Subcutaneous abdominal adipose tissue (tissue), 5 donors: Measurements from ENCODE around the gene CELSR3.

Experiments
- H3K27ac ChIP-seq: one replicate; pipeline ENCODE4 v1.7.0; 2013; ENCODE audit warnings: low read depth, mild to moderate bottlenecking, inconsistent platforms, low read length, moderate library complexity
- H3K27me3 ChIP-seq, 5 donors: one replicate each; pipeline ENCODE4 v1.7.0; 2013; ENCODE audit warnings: low read length in 5 of 5, inconsistent platforms in 1 of 5; ENCODE audit not compliant: control insufficient read depth in 5 of 5, insufficient read depth in 4 of 5
- H3K36me3 ChIP-seq, 5 donors: one replicate each; pipeline ENCODE4 v1.7.0; 2013; ENCODE audit warnings: low read length in 5 of 5; ENCODE audit not compliant: control insufficient read depth in 5 of 5, insufficient read depth in 5 of 5
- H3K4me1 ChIP-seq, 5 donors: one replicate each; pipeline ENCODE4 v1.7.0; 2013; ENCODE audit warnings: low read length in 5 of 5, mild to moderate bottlenecking in 3 of 5, moderate library complexity in 1 of 5; ENCODE audit not compliant: control insufficient read depth in 5 of 5, insufficient read depth in 5 of 5
- H3K4me3 ChIP-seq, 5 donors: one replicate each; pipeline ENCODE4 v1.7.0; 2013; ENCODE audit warnings: low read length in 5 of 5, low read depth in 1 of 5
- H3K9ac ChIP-seq, 5 donors: one replicate each; pipeline ENCODE4 v1.7.0; 2013; ENCODE audit warnings: low read length in 5 of 5, mild to moderate bottlenecking in 4 of 5, moderate library complexity in 3 of 5
- H3K9me3 ChIP-seq, 5 donors: one replicate each; pipeline ENCODE4 v1.7.0; 2013; ENCODE audit warnings: low read length in 5 of 5; ENCODE audit not compliant: control insufficient read depth in 5 of 5
- donor health status: healthy.
- donor health status: healthy.
- donor health status: healthy.
- donor health status: healthy.
- donor health status: healthy.

The CELSR3 gene

DNA sequence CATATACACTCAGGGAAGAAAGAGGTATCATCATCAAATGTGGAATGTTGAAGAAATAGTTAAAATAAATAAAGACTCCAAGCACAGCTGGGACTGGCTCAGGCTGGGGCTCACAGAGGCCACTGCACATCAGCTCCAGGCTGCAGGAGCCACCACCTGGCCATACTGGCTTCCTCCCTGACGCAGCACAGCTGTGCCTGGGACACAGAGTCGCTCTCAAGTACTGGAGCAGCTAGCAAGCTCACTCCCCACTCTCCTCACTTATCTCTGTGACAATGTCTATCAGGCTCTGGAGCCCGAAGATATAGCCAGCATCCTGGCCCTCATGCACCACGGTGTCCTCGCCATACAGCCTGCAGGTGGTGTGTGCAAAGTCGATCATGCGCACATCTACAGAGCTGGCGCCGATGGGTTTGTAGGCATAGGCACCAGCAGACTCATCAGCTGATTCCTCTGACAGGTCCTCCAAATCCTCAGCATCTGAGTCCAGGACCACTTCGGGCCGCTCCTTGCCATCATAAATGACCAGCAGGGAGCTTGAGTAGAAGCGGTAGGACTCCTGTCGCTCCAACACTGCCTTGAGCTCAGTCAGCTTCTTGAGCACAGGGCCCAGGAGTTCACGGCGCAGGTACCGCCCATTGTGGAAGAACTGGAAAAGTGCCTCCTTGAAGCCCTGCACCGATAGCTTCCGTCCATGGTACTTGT, 25.5 kb upstream of the CELSR3 start:
- H3K9ac ChIP-seq: no peak overlapping the region
- no peaks in the 10 kb centered on the region for H3K9me3 ChIP-seq
- H3K4me1 ChIP-seq: peaks cover 5 to 34% (median 31%) of the 10 kb centered on the region in 5 donors
- peaks cover 13 to 60% (median 56%) of the 10 kb centered on the region in 5 donors for H3K36me3 ChIP-seq
- H3K27me3 ChIP-seq: no peaks in the 10 kb centered on the region
- no peak overlapping the region for H3K27ac ChIP-seq
- no peak overlapping the region for H3K4me3 ChIP-seq

- Histone ChIP-seq H3K36me3 (peaks cover 6 to 56% (median 52%) of the 10 kb centered on the region in 5 donors), H3K27me3 (no peaks in the 10 kb centered on the region), H3K9me3 (no peaks in the 10 kb centered on the region), H3K9ac (peak overlapping the region in 1 of 5 donors; percentile 38), H3K4me3 (no peak overlapping the region), H3K4me1 (peaks cover 5 to 37% (median 34%) of the 10 kb centered on the region in 5 donors), H3K27ac (no peak overlapping the region)
These were observed 24.6 kb upstream of the CELSR3 start for GRCh38 chr3:48687220-48687678.

DNA sequence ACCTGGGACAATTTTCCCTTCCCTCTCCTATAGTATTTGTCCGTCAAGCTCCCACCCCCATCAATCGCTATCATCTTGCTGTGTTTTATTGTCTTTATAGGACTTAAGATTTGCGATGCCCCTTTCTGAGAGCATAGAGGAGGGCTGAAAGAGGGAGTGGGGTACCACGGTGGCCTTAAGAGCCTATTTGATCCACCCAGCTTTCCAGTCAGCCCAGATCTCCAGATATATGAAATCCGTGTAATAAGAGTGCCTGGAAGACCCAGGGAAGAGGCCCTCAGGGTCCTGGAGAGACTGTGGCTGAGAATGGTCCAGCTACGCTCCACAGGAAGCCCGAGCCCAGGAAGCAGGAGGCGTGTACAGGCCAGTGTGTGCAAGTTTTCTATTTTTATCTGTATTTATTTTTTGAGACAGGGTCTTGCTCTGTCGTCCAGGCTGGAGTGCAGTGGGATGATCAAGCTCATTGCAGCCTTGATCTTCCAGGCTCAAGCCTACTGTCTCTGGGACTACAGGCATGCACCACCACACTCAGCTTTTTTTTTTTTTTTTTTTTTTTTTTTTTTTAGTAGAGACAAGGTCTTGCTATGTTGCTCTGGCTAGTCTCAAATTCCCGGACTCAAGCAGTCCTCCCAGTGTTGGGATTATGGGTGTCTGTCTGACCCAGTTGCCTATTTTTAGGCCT, 24.0 kb upstream of the CELSR3 start:
- no peaks in the 10 kb centered on the region for H3K9me3 ChIP-seq
- H3K27ac ChIP-seq: no peak overlapping the region
- H3K36me3 ChIP-seq: peaks cover 6 to 56% (median 53%) of the 10 kb centered on the region in 5 donors
- H3K9ac ChIP-seq: peak overlapping the region in 4 of 5 donors; percentile 79 to 92 (median 85)
- H3K27me3 ChIP-seq: no peaks in the 10 kb centered on the region
- H3K4me3 ChIP-seq: peak overlapping the region in 2 of 5 donors; percentile 87 to 98
- H3K4me1 ChIP-seq: peaks cover 5 to 37% (median 34%) of the 10 kb centered on the region in 5 donors

DNA sequence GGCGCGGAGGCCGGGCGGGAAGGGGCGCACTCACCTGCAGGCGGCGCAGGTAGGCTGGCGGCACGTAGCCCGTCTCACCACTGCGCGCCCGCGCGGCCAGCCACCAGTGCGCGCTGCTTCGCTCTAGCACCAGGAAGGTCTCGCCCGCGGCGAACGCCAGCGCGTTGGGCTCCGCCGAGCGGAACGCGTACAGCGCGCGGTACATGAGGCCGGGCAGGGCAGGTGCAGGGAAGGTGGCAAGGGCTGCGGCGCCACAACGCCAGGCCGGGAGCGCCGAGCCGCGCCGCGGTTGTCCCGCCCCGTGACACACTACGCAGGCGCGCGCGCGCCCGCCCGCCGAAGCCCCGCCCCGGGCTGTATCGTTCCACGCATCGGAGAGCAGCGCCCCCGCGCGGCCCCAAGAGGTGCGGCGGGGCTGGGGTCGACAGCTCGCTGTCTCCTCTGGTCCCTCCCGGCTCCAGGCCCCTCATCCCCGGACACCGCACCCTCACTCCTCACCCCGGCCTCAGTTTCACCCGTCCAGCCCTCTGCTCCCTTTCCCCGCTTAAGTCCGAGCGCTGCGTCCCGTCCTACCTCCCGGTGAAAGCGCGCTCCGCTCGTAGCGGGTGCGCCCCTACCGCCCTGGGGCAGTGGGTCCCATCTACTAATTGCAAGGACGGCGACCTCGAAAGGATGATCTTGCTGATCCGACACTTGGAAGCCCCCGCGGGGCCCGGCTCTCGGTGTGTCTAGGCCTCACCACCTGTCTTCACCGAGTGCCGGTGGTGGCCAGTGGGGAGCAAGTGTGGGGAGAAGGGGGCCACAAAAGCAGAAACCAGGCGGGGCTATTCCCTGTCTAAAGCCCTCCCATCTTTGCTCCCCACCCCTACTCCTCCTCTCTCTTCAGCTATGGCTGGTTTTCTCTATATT, 23.2 kb upstream of the CELSR3 start, which contains the start of gene NCKIPSD:
Gene NCKIPSD, minus strand, starts transcription at position 313 of the 909 bp plus-strand sequence. Its CDS starts 108 bp downstream, at position 205.
- H3K9ac ChIP-seq: peak within 1 kb of the TSS; percentile 6 to 92 (median 86)
- H3K4me1 ChIP-seq: peaks cover 5 to 37% (median 34%) of the 10 kb centered on the region in 5 donors
- no peaks in the 10 kb centered on the region for H3K27me3 ChIP-seq
- H3K4me3 ChIP-seq: peak within 1 kb of the TSS; percentile 79 to 98 (median 88)
- peaks cover 3 to 58% (median 54%) of the 10 kb centered on the region in 5 donors for H3K36me3 ChIP-seq
- H3K27ac ChIP-seq: peak within 1 kb of the TSS; percentile 37
- H3K9me3 ChIP-seq: no peaks in the 10 kb centered on the region

DNA sequence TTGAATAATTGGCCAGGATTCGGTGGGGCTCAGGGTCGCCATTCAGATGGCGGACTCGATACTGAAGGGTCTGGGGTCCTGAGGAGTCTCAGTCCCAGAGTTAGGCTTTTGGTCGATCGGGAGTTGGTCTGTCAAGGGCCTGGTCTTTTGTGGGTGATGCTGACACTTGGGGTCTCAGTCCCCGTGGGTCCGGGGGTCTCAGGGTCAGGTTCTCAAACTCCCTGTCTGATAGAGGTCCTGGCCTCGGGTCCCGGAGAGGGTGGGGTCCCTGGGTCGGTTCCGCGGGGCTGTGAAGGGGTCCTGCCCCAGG, 22.6 kb upstream of the CELSR3 start:
- no peaks in the 10 kb centered on the region for H3K27me3 ChIP-seq
- H3K4me3 ChIP-seq: peak overlapping the region; percentile 79 to 98 (median 88)
- peak overlapping the region in 4 of 5 donors; percentile 84 to 92 (median 88) for H3K9ac ChIP-seq
- peaks cover 3 to 59% (median 55%) of the 10 kb centered on the region in 5 donors for H3K36me3 ChIP-seq
- H3K4me1 ChIP-seq: peaks cover 5 to 37% (median 34%) of the 10 kb centered on the region in 5 donors
- H3K27ac ChIP-seq: peak overlapping the region; percentile 37
- H3K9me3 ChIP-seq: no peaks in the 10 kb centered on the region

DNA sequence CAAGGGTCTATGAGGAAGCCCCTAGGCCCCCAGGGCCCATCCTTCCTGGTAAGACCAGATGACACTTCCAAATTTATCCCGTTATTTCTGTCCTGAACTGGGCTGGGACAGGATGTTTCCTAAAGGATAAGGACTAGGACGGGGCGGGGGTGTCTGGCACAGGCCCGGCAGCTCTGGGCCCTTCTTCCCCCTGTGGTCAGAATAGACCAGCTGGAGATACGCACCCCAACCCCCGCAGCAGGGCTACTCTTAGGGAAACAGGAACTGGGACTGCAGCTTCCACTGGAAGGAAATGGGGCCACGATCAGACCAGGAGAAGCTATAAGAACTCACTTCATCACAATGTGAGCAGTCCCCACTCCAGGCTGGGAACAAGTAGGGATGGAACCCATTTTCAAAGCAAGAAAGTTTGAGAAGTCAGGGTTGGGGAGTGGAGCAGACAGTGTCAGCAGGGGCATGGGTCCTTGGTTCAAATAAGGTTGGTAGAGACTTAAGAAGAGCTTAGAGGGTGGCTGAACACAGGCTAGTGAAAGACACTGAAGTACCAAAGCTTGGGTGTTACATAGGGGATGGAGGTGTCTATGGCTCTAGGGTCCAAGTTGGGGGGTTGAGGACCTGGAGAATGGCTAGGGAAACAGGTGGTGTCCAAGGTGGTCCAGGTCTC, 21.9 kb upstream of the CELSR3 start:
- Histone ChIP-seq H3K36me3 (peaks cover 0 to 59% (median 55%) of the 10 kb centered on the region in 5 donors), H3K27ac (no peak overlapping the region), H3K9ac (peak overlapping the region; percentile 6 to 75 (median 60)), H3K27me3 (no peaks in the 10 kb centered on the region), H3K4me3 (peak overlapping the region; percentile 53 to 98 (median 79)), H3K4me1 (peaks cover 5 to 37% (median 34%) of the 10 kb centered on the region in 5 donors), H3K9me3 (no peaks in the 10 kb centered on the region)

DNA sequence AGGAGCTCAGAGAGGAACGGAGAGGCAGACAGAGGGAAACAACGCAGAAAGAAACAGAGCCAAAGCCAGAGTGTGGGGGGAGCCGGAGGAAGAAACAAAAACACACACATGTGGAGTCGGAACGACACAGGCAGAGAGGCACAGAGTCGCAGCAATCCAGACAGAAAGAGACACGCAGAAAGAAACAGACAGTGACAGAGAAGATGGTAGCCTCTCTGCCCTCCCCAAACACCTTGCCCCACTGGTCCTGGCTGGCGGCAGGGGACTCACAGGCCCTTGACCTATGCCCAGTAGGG, 21.3 kb upstream of the CELSR3 start:
- peak overlapping the region; percentile 6 to 75 (median 60) for H3K9ac ChIP-seq
- peak overlapping the region; percentile 32 to 98 (median 60) for H3K4me3 ChIP-seq
- H3K4me1 ChIP-seq: peaks cover 5 to 37% (median 34%) of the 10 kb centered on the region in 5 donors
- no peak overlapping the region for H3K27ac ChIP-seq
- no peaks in the 10 kb centered on the region for H3K27me3 ChIP-seq
- H3K36me3 ChIP-seq: peaks cover 0 to 59% (median 55%) of the 10 kb centered on the region in 5 donors
- no peaks in the 10 kb centered on the region for H3K9me3 ChIP-seq

DNA sequence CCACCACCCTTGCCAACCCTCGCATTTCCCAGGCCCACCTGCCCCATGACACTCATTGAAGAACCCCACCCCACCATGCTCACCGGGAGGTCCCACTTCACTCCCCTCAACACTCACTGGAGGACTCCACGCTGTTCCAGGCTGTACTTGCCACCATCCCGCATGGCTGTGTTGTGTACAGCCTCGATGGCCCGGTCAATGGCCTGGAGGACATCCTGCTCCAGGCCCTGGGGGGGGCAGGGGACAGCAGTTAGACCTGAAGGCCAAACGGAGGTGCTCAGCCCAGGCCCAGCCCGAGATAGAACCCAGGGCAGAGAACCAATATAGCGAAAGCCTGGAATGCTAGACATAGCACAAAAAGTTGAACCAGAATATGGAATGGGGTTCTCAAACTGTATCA, 20.1 kb upstream of the CELSR3 start:
- peaks cover 0 to 59% (median 55%) of the 10 kb centered on the region in 5 donors for H3K36me3 ChIP-seq
- no peaks in the 10 kb centered on the region for H3K9me3 ChIP-seq
- peaks cover 5 to 37% (median 34%) of the 10 kb centered on the region in 5 donors for H3K4me1 ChIP-seq
- no peak overlapping the region for H3K9ac ChIP-seq
- H3K4me3 ChIP-seq: no peak overlapping the region
- H3K27ac ChIP-seq: no peak overlapping the region
- H3K27me3 ChIP-seq: no peaks in the 10 kb centered on the region

- Histone ChIP-seq H3K9me3 (no peaks in the 10 kb centered on the region), H3K4me1 (peaks cover 5 to 37% (median 34%) of the 10 kb centered on the region in 5 donors), H3K4me3 (no peak overlapping the region), H3K36me3 (peaks cover 0 to 57% (median 53%) of the 10 kb centered on the region in 5 donors), H3K27me3 (no peaks in the 10 kb centered on the region), H3K27ac (no peak overlapping the region), H3K9ac (no peak overlapping the region)
These were observed 19.4 kb upstream of the CELSR3 start for GRCh38 chr3:48681974-48682610.
